Hindlimb muscle (tissue), 1 donor: ENCODE measurements around the gene MTCH1. TPM values are rescaled to one million over a fixed set of nuclear protein-coding genes. Genes with fewer than 3 reads are reported as not detected.

Experiments used
- DNase-seq: peaks from one replicate; pipeline ENCODE4 v3.0.0-alpha.2; 2013
- polyA plus RNA-seq: library from polyadenylated mRNA; unstranded; fragments of 120-200 nt; gene quantifications from one replicate; pipeline ENCODE4 v1.2.1, GENCODE V29; 2013; ENCODE audit not compliant: insufficient read length

The MTCH1 gene
- polyA plus RNA-seq, 1 donor, result 107 TPM

- no peak for DNase-seq
Measured at GRCh38 chr6:36924778-36925374, 61.1 kb downstream of the MTCH1 start.

- no peak for DNase-seq
Measured at GRCh38 chr6:36924131-36924530, 61.9 kb downstream of the MTCH1 start.

- DNase-seq, result no peak
Measured at GRCh38 chr6:36920546-36920945, 65.5 kb downstream of the MTCH1 start.

DNA sequence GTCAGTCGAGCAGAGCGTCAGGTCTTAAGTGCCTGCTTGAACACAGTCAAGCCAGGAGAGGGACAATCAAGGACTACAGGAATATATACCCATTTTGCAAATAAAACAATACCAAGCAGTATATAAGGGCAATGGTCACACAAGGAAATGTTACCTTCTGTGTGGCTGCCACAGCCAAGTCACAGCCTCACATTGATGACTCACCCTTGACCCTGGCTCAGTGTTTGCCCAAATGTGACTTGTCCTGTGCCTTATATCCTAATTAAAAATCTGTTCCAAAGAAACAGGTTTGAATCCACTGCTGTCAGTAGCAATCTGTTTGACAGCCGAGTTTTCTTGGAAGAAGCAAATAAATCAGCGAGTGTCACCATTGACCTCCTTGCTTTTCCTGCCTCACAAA, 65.9 kb downstream of the MTCH1 start:
- no peak for DNase-seq

Other genes with a start within 250 kb of the MTCH1 start
- gene CPNE5, start 146.8 kb downstream of the MTCH1 start, polyA plus RNA-seq, result 16.9 TPM
- gene PPIL1, start 111.4 kb downstream of the MTCH1 start, polyA plus RNA-seq, result 28.8 TPM
- 30.9 TPM for gene C6orf89, start 100.2 kb downstream of the MTCH1 start, polyA plus RNA-seq
- gene PI16, start 31.5 kb downstream of the MTCH1 start, polyA plus RNA-seq, result 17.2 TPM
- gene FGD2, start 19.5 kb upstream of the MTCH1 start, polyA plus RNA-seq, result 5.7 TPM
- gene PIM1, start 184.0 kb upstream of the MTCH1 start, polyA plus RNA-seq, result 21.7 TPM